Lung (tissue), 12 donors: ENCODE measurements around the gene CDH13. TPM values are rescaled to one million over a fixed set of nuclear protein-coding genes. Genes with fewer than 3 reads are reported as not detected.

Experiments used
- ATAC-seq: fragments of 200-7000 bp; cut with Tn5 transposase; one replicate; pipeline ENCODE4 v1.9.1; 2020; ENCODE audit warnings: moderate number of reproducible peaks; ENCODE audit not compliant: insufficient read depth, low FRiP score
- DNase-seq, 3 donors: peaks; one replicate each; pipeline ENCODE4 v3.0.0-alpha.2; 2013 to 2017
- H3K27ac ChIP-seq, 2 donors: one replicate each; pipeline ENCODE4 v1.5.1; 2013; ENCODE audit warnings: mild to moderate bottlenecking in 2 of 2, moderate library complexity in 2 of 2, control low read depth in 1 of 2, inconsistent platforms in 1 of 2, low read depth in 1 of 2, low read length in 1 of 2
- H3K27me3 ChIP-seq, 3 donors: one replicate each; pipeline ENCODE4 v1.5.1; 2013; ENCODE audit warnings: low read length in 2 of 3; ENCODE audit not compliant: control insufficient read depth in 3 of 3, insufficient read depth in 3 of 3
- H3K36me3 ChIP-seq, 4 donors: one replicate each; pipeline ENCODE4 v1.5.1; 2013; ENCODE audit warnings: low read length in 4 of 4, mild to moderate bottlenecking in 1 of 4, moderate library complexity in 1 of 4; ENCODE audit not compliant: control insufficient read depth in 4 of 4, insufficient read depth in 4 of 4
- H3K4me1 ChIP-seq, 5 donors: one replicate each; pipeline ENCODE4 v1.5.1; 2013; ENCODE audit warnings: low read length in 5 of 5, mild to moderate bottlenecking in 2 of 5, moderate library complexity in 1 of 5; ENCODE audit not compliant: control insufficient read depth in 5 of 5, insufficient read depth in 5 of 5
- H3K4me3 ChIP-seq: one replicate; pipeline ENCODE4 v1.5.1; 2013; ENCODE audit warnings: mild to moderate bottlenecking, control low read depth, moderate library complexity
- H3K9ac ChIP-seq, 2 donors: one replicate each; pipeline ENCODE4 v1.5.1; 2013; ENCODE audit warnings: low read length in 2 of 2, control low read depth in 1 of 2; ENCODE audit not compliant: insufficient read depth in 1 of 2
- H3K9me3 ChIP-seq, 4 donors: one replicate each; pipeline ENCODE4 v1.5.1; 2013; ENCODE audit warnings: low read length in 3 of 4, mild to moderate bottlenecking in 1 of 4, moderate library complexity in 1 of 4; ENCODE audit not compliant: control insufficient read depth in 4 of 4, insufficient read depth in 3 of 4
- WGBS, 2 donors: extraction: QIAGEN DNeasy Blood & Tissue Kit; methylation state at CpG; one replicate each; pipeline ENCODE4 v1.1.7; 2013; 5-methylcytosine and 5-hydroxymethylcytosine counted together
- polyA plus RNA-seq, 2 donors: library from polyadenylated mRNA; stranded (reverse); fragments of 200-250 nt; gene quantifications; one replicate each; pipeline ENCODE4 v1.2.1, GENCODE V29; 2013
- total RNA-seq, 2 donors: library from RNA; depleted of rRNA in 1 of 2; stranded (reverse); fragments of >200 nt in 1 of 2; gene quantifications; one replicate each; pipeline ENCODE4 v1.2.1, GENCODE V29; 2014 to 2021
- TF ChIP-seq, protein P1 (sequence below): IDR thresholded peaks from 2 replicates; pipeline ENCODE4 v1.5.1; 2012; ENCODE audit warnings: mild to moderate bottlenecking; ENCODE audit errors: control extremely low read depth, extremely low read depth
- donor health status: control.
- donor health status: control.
- donor health status: Bipolar disorder and iron deficiency.
- donor health status: healthy.
- donor health status: DM: yes; HTN: yes; CAD: no.

Gene CDH13
- total and polyA plus RNA-seq, 4 donors: 2.1 to 12.3 (median 7.3) TPM

DNA sequence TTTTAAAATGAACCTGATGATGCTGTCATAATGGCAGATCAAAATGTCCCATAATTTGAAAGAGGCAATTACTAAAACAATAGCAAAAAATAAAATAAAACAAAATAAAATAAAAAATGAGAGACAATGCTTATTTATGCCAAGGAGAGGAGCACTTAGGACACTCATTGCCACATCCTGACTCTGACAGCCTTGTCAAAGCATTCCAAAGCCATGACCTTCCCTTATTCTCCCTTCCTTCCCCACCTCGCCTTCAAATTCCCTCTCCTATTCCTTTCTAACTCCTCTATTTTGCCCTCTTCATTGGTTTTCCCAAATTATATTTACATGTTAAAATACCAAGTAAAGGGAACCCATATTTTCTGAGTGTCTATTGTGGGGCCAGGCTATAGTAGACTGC lies 220.0 kb downstream of the CDH13 start:
- Histone ChIP-seq H3K9me3 (peaks cover 0 to 2% (median 0%) of the 10 kb centered on the region in 4 donors), H3K4me1 (peaks cover 0 to 10% (median 0%) of the 10 kb centered on the region in 5 donors), H3K9ac (no peak overlapping the region), H3K27ac (no peak overlapping the region), H3K36me3 (no peaks in the 10 kb centered on the region), H3K27me3 (no peaks in the 10 kb centered on the region), H3K4me3 (no peak overlapping the region)
- DNase-seq: no peak
- WGBS, 2 donors: 85 to 90% methylated on average over 1 of the region's 1 CpG
- TF ChIP-seq, protein P1, sequence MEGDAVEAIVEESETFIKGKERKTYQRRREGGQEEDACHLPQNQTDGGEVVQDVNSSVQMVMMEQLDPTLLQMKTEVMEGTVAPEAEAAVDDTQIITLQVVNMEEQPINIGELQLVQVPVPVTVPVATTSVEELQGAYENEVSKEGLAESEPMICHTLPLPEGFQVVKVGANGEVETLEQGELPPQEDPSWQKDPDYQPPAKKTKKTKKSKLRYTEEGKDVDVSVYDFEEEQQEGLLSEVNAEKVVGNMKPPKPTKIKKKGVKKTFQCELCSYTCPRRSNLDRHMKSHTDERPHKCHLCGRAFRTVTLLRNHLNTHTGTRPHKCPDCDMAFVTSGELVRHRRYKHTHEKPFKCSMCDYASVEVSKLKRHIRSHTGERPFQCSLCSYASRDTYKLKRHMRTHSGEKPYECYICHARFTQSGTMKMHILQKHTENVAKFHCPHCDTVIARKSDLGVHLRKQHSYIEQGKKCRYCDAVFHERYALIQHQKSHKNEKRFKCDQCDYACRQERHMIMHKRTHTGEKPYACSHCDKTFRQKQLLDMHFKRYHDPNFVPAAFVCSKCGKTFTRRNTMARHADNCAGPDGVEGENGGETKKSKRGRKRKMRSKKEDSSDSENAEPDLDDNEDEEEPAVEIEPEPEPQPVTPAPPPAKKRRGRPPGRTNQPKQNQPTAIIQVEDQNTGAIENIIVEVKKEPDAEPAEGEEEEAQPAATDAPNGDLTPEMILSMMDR: no peak
- ATAC-seq: no peak

DNA sequence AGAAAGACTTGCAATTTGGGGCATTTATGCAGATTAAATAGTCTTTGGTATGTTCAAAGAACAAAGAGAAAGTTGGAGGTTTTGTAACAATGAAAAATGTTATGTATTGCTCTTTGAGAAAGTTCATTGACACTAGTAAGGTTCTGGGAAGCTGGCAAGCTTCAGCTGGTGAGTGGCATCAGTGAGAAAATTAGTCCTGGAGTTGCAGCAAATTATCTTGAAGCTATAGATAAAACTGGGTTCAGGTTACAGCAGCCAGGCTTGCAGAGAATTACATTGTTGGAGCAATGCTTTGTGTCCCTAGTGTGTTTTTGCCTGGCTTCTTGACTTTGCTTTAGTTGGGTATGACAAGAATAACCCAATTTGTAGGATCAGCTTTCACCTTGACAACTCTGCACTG lies 221.2 kb downstream of the CDH13 start:
- no peaks in the 10 kb centered on the region for H3K27me3 ChIP-seq
- H3K27ac ChIP-seq: no peak overlapping the region
- no peak overlapping the region for H3K9ac ChIP-seq
- H3K9me3 ChIP-seq: no peaks in the 10 kb centered on the region
- no peak for DNase-seq
- H3K36me3 ChIP-seq: no peaks in the 10 kb centered on the region
- TF ChIP-seq, protein P1: no peak
- no peak overlapping the region for H3K4me3 ChIP-seq
- ATAC-seq: no peak
- peaks cover 0 to 19% (median 0%) of the 10 kb centered on the region in 5 donors for H3K4me1 ChIP-seq

DNA sequence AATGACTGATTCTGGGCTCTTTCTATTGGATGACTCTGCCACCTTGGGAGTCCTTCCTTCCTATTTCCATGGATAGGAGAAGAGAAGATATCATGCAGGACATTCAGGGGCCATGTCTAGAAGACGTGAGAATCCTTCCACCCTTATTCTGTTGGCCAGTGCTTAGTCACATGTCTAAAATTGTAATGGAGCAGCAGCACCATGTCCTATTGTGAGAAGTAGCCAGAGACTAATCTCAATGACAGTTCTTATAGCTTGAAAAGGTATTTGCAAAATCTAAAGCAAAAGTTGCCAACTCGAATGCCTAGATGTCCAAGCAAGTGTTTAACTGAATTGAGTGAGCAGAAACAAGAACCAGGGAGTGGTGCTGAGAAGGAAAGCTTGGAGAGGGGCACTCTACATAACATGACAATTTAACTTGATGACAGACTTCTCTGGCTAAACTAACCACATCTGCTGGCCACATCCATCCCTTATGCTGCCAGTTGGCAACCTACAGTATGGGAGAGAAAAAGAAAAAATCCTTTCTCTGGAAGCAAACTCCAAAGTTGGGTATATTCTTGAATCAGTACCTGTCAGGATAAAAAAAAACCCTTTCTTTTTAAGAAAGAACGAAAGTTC lies 225.7 kb downstream of the CDH13 start:
- peaks cover 0 to 11% (median 0%) of the 10 kb centered on the region in 5 donors for H3K4me1 ChIP-seq
- H3K36me3 ChIP-seq: no peaks in the 10 kb centered on the region
- no peaks in the 10 kb centered on the region for H3K9me3 ChIP-seq
- ATAC-seq (no peak), DNase-seq (no peak)
- no peak overlapping the region for H3K9ac ChIP-seq
- no peak overlapping the region for H3K4me3 ChIP-seq
- H3K27ac ChIP-seq: no peak overlapping the region
- TF ChIP-seq, protein P1: no peak
- 67 to 69% methylated on average over 3 of the region's 3 CpGs for WGBS, 2 donors
- H3K27me3 ChIP-seq: no peaks in the 10 kb centered on the region

DNA sequence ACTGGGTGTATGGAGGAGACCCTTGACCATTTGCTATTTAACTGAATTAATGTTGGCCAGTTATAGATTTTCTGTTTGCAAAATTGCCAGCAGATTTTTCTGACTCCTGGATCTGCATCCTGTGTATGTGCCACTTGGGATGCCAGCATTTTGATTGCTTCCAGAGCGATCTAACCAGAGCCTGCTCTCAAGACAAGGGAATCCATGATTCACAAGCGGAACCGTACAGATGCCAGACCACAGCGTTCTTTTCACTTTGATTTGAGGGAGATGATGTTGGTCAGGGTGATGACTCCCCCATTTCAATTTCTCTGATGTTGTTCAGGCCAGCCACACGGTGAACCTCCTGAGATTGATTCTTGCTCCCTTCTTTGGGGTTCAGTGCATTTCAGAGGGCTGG lies 228.7 kb downstream of the CDH13 start:
- DNase-seq (no peak), ATAC-seq (no peak)
- H3K27me3 ChIP-seq: no peaks in the 10 kb centered on the region
- no peak overlapping the region for H3K27ac ChIP-seq
- TF ChIP-seq, protein P1: no peak
- 93% methylated on average over 5 of the region's 5 CpGs for WGBS, 2 donors
- peaks cover 0 to 12% (median 0%) of the 10 kb centered on the region in 5 donors for H3K4me1 ChIP-seq
- H3K9ac ChIP-seq: no peak overlapping the region
- H3K4me3 ChIP-seq: no peak overlapping the region
- peaks cover 0 to 2% (median 0%) of the 10 kb centered on the region in 4 donors for H3K36me3 ChIP-seq
- no peaks in the 10 kb centered on the region for H3K9me3 ChIP-seq
